GM19023 (cell line): ENCODE measurements around the gene CCNE1.

Source experiments
- ATAC-seq: cut with Tn5 transposase; IDR thresholded peaks from one replicate; pipeline ENCODE4 v1.9.1; 2021; ENCODE audit warnings: mild to moderate bottlenecking, moderate library complexity; ENCODE audit not compliant: unreplicated experiment

The CCNE1 gene

GRCh38 chr19:29841559-29842367 is 30.0 kb downstream of the CCNE1 start:
- no peak for ATAC-seq

DNA sequence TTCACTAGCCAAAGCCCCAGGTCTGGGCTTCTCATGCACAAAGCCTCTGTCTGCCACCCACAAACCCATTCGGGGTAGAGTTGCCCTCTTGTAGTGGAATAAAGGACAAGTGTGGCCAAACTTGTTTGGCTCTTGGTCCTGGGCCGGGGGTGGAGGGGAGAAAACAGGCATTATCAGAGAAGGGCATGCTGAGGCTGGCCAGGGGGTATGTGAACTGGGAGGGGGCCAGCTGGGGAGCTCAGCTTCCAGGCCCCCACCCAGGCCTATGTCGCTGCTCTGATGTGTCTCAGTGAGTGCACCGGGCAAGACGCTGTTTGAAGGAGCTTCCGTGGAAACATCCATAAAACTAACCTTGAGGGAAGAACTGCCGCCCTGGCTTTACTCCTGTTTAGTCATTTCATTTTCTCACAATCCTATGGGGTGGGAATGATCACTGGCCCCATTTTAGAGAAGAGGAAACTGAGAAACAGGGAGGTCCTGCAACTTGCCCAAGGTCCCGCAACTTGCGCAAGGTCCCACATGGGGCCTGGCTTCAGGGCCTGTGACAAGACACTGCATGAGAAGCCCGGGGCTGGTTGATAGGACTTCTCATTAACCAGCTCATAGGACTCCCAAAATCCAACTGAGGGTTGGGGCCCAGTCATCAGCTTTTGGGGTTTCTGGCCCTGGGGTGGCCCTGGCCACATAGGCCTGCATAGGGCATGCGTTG is 30.8 kb downstream of the CCNE1 start:
- ATAC-seq, result no peak

DNA sequence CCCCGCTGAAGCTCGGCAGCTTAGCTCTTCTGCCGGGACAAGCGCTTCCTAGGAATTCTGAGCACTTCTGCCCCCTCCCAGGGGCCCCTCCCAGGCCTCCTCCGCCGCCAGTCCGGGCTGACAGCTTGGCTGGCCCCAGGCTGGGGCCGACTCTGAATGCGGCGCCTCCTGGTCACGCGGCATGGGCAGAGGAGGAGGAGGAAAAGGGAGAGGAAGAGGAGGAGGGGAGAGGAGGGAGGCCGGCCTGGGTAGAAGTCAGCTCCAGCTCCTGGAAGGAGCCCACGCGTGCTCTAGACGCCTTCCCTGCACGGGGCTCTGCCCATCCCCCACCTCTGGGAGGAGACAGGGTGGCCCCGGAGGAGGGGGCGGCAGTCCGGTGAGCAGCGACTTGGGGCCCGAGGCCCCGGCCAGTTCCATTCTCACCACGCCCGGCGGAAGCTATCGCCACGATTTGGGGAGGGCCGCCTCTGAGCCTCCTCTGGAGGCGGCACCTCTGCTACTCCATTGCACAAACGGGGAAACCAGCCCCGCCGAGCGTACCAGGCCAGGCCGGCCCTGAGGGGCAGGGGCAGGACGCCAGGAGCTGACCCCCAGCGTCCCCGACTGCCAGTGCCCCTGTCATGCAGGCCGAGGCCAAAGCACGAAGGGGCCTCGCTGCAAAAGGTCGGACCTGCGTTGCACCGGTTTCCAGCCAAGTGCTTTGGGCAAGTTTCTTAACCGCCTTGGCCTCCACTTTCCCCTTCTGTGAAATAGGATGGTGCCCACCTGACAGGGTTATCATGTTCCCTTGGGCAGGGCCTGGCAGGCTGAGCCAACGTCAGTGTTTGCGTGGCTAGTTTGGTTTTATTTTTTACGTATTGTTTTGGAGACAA is 31.6 kb downstream of the CCNE1 start:
- no peak for ATAC-seq

- peak; percentile 75 for ATAC-seq
Observed at GRCh38 chr19:29844891-29845573, 33.2 kb downstream of the CCNE1 start.

- ATAC-seq, result peak; percentile 1
Observed at GRCh38 chr19:29845574-29846176, 33.9 kb downstream of the CCNE1 start.

GRCh38 chr19:29849208-29849607 is 37.4 kb downstream of the CCNE1 start:
- ATAC-seq, result no peak

DNA sequence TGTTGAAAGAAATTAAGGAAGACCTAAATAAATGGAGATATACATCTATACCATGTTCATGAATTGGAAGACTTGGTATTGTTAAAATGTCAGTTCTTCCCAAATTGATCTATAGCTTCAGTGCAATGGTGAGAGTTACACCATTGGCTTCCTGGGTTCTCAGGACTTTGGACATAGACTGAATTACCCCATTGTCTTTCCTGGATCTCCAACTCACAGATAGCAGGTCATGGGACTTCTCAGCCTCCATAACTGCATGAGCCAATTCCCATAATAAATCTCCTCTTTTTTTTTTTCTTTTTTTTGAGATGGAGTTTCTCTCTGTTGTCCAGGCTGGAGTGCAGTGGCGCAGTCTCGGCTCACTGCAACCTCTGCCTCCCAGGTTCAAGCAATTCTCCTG is 38.7 kb downstream of the CCNE1 start:
- ATAC-seq, result no peak

GRCh38 chr19:29851769-29852521 is 40.2 kb downstream of the CCNE1 start:
- ATAC-seq, result peak; percentile 73

GRCh38 chr19:29854033-29854432 is 42.2 kb downstream of the CCNE1 start:
- ATAC-seq, result no peak

DNA sequence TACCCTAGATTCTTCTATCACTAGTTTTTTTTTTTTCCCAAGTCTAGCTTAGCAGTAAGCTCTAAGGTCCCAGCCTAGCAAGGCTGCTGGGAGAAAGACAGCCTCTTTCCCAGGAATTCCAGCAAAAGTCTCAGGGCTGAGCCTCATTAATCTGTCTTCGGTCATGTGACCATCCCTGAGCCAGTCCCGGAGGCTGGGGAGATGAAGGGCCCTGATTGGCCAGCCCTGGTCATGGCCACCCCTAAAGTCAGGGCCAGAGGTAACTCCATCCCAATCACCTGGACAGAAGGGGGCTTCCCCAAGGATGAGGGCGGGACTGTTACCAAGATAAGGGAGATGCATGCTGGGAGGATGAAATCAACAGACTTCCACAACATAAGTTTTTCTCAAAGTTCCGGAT is 43.3 kb downstream of the CCNE1 start:
- no peak for ATAC-seq

- no peak for ATAC-seq
Observed at GRCh38 chr19:29855741-29856500, 44.1 kb downstream of the CCNE1 start.

DNA sequence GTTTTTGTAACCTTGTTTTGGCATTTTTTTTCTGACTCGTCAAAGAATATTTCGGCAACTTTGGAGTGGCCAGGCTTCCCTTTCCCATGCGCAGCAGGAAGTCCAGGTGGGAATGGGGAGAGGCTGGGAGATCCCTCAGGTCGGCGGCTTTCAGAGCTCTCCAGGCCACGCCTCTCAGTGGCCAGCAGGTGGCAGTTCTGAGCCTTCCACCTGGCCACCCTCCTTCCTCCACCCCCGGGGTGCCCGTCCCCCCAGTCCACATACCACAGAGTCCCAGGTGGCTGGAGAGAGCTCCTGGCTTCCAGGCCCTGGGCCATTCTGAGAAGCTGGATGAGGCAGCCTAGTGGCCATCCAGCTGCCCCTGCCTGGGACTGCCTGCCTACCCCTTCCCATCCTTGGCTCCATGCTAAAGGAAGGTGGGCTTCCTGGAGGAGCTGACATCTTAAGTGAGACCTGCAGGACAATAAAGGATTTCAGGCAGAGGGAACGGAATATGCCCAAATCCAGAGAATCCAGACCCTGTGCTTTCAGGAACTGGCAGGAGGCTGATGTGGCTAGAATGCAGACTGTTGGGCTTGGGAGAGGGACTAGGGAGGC is 46.3 kb downstream of the CCNE1 start:
- ATAC-seq, result no peak

GRCh38 chr19:29858621-29859020 is 46.8 kb downstream of the CCNE1 start:
- no peak for ATAC-seq

- no peak for ATAC-seq
Observed at GRCh38 chr19:29860492-29860891, 48.7 kb downstream of the CCNE1 start.

- ATAC-seq, result no peak
Observed at GRCh38 chr19:29861574-29861973, 49.8 kb downstream of the CCNE1 start.

GRCh38 chr19:29866011-29866410 is 54.2 kb downstream of the CCNE1 start:
- ATAC-seq, result no peak

GRCh38 chr19:29867984-29868383 is 56.2 kb downstream of the CCNE1 start:
- ATAC-seq, result no peak

DNA sequence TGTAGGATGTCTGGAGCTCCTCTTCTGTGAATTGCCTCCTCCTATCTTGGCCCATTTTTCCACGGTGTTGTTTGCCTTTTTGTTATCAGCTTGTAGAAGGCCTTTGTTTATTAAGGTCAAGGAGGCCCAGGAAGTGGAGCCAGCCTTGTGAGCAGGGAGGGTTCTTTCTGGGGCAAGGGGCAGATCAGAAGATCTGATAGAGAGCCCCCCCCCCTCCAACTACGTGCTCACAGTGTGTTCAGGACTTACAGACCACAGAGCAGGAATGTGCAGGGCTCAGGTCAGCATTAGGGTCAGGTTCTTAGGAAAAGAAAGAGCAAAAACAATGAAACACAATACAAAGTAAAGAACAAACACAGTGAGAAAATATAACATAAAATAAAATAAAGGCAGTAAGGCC is 59.4 kb downstream of the CCNE1 start:
- no peak for ATAC-seq
